Esophagus squamous epithelium (tissue), 5 donors: ENCODE results near the gene MYG1. TPM values are rescaled to one million over a fixed set of nuclear protein-coding genes. Genes with fewer than 3 reads are reported as not detected.

Source experiments
- DNase-seq: peaks from one replicate; lab custom pipeline; 2025; lab: John Stamatoyannopoulos, UW
- H3K27ac ChIP-seq, 4 donors: fragments of 200-600 bp; sonication (generic); one replicate each; pipeline ENCODE4 v1.5.1; 2016 to 2019; ENCODE audit warnings: mild to moderate bottlenecking in 1 of 4
- H3K27me3 ChIP-seq, 4 donors: fragments of 200-600 bp; sonication (generic); 1 replicate in 3 of 4; 2 replicates in 1 of 4; pipeline versions ENCODE4 v1.5.1 to v1.6.0; 2017 to 2021; ENCODE audit warnings: antibody characterized with exemption in 1 of 4
- H3K36me3 ChIP-seq, 3 donors: fragments of 200-600 bp; sonication (generic); one replicate each; pipeline ENCODE4 v1.5.1; 2016 to 2019
- H3K4me1 ChIP-seq, 3 donors: fragments of 200-600 bp; sonication (generic); one replicate each; pipeline ENCODE4 v1.5.1; 2017 to 2019
- H3K4me3 ChIP-seq, 4 donors: fragments of 200-600 bp; sonication (generic); 1 replicate in 3 of 4; 2 replicates in 1 of 4; pipeline ENCODE4 v1.5.1; 2016 to 2019; ENCODE audit warnings: mild to moderate bottlenecking in 2 of 4, moderate library complexity in 1 of 4
- H3K9me3 ChIP-seq, 3 donors: fragments of 200-600 bp; sonication (generic); one replicate each; pipeline ENCODE4 v1.5.1; 2016 to 2019
- CTCF ChIP-seq, 6 experiments: fragments of 450-650 bp in 4 of 6; fragments of 200-600 bp in 2 of 6; sonication (generic) in 2 of 6; IDR thresholded peaks; one replicate each; pipeline ENCODE4 v1.5.1; 2016 to 2019; ENCODE audit warnings: antibody characterized with exemption in 6 of 6, mild to moderate bottlenecking in 4 of 6, moderate library complexity in 4 of 6
- POLR2A ChIP-seq, 4 donors: fragments of 450-650 bp; IDR thresholded peaks; one replicate each; pipeline ENCODE4 v1.6.1; 2017; ENCODE audit warnings: antibody characterized with exemption in 4 of 4, mild to moderate bottlenecking in 4 of 4, moderate library complexity in 3 of 4
- WGBS, 2 donors: methylation state at CpG; one replicate each; pipeline ENCODE4 v1.1.5; 2018; 5-methylcytosine and 5-hydroxymethylcytosine counted together
- intact Hi-C: fragments of 100-400 bp; cut with DNase I; formaldehyde crosslinking; loops from one replicate; pipeline ENCODE4 v1.15.0; 2022
- total RNA-seq, 4 donors: library from RNA; depleted of rRNA; stranded (reverse); fragments of >200 nt; gene quantifications; one replicate each; pipeline ENCODE4 v1.1.0, GENCODE V29; 2016
- donor health status: DM: yes; HTN: yes; CAD: no.

The MYG1 gene
- total RNA-seq, 4 donors from 2014 or later = 25.2 to 33.2 (median 28.3) TPM

- DNase-seq = no peak
- 74 to 84% methylated on average over 2 of the region's 3 CpGs for WGBS, 2 donors
- no peaks in the 10 kb centered on the region for H3K9me3 ChIP-seq
- TF ChIP-seq CTCF (IDR thresholded peaks at IDR 0.05) = no peak
- TF ChIP-seq POLR2A (IDR thresholded peaks at IDR 0.05) = no peak
- H3K4me1 ChIP-seq = no peaks in the 10 kb centered on the region
- peaks cover 4 to 93% (median 21%) of the 10 kb centered on the region in 3 donors for H3K36me3 ChIP-seq
- H3K27ac ChIP-seq = no peak overlapping the region
- H3K4me3 ChIP-seq = no peak overlapping the region
- no peaks in the 10 kb centered on the region for H3K27me3 ChIP-seq
- intact Hi-C loops = no loop called here
Observed at GRCh38 chr12:53313996-53314395, 14.5 kb downstream of the MYG1 start.

GRCh38 chr12:53320352-53321195 lies 21.1 kb downstream of the MYG1 start:
- Histone ChIP-seq H3K27ac (peak overlapping the region; percentile 85 to 93 (median 92)), H3K27me3 (no peaks in the 10 kb centered on the region), H3K36me3 (peaks cover 0 to 36% (median 9%) of the 10 kb centered on the region in 3 donors), H3K9me3 (no peaks in the 10 kb centered on the region), H3K4me3 (peak overlapping the region; percentile 62 to 89 (median 72)), H3K4me1 (peaks cover 25 to 59% (median 44%) of the 10 kb centered on the region in 3 donors)
- TF ChIP-seq CTCF (IDR thresholded peaks at IDR 0.05) (peak in 1 of 6 experiments; percentile 3), POLR2A (IDR thresholded peaks at IDR 0.05) (no peak)
- 23 to 27% methylated on average over 10 of the region's 10 CpGs for WGBS, 2 donors
- intact Hi-C loops = no loop called here
- DNase-seq = no peak

- H3K4me3 ChIP-seq = peak overlapping the region; percentile 54 to 81 (median 68)
- H3K4me1 ChIP-seq = peaks cover 27 to 74% (median 51%) of the 10 kb centered on the region in 3 donors
Observed at GRCh38 chr12:53324113-53324778, 24.8 kb downstream of the MYG1 start.

GRCh38 chr12:53324779-53325510 lies 25.4 kb downstream of the MYG1 start:
- TF ChIP-seq POLR2A (IDR thresholded peaks at IDR 0.05) = peak in 2 of 4 donors; percentile 79 to 81
- TF ChIP-seq CTCF (IDR thresholded peaks at IDR 0.05) = peak; percentile 67 to 90 (median 86)
- Histone ChIP-seq H3K27me3 (no peaks in the 10 kb centered on the region), H3K9me3 (no peaks in the 10 kb centered on the region), H3K27ac (peak overlapping the region; percentile 85 to 95 (median 92)), H3K36me3 (no peaks in the 10 kb centered on the region), H3K4me3 (peak overlapping the region; percentile 54 to 81 (median 68)), H3K4me1 (peaks cover 27 to 71% (median 49%) of the 10 kb centered on the region in 3 donors)
- intact Hi-C loops = no loop called here
- 0 to 2% methylated on average over 2 to 33 of the region's 69 CpGs for WGBS, 2 donors
- DNase-seq = peak; percentile 57

More at GRCh38 chr12:53324113-53324778, 24.8 kb downstream of the MYG1 start:
- Histone ChIP-seq H3K27me3 (no peaks in the 10 kb centered on the region), H3K27ac (peak overlapping the region; percentile 85 to 95 (median 92)), H3K9me3 (no peaks in the 10 kb centered on the region), H3K36me3 (peaks cover 0 to 2% (median 0%) of the 10 kb centered on the region in 3 donors)
- intact Hi-C loops = no loop called here
- TF ChIP-seq POLR2A (IDR thresholded peaks at IDR 0.05) (no peak), CTCF (IDR thresholded peaks at IDR 0.05) (no peak)
- WGBS, 2 donors = 8 to 9% methylated on average over 18 to 27 of the region's 28 CpGs
- no peak for DNase-seq
